ENCODE measurements around the gene MLXIP. TPM values are rescaled to one million over a fixed set of nuclear protein-coding genes. Genes with fewer than 3 reads are reported as not detected.
A peak's percentile ranks its signal among the peaks of the same experiment; 100 is the strongest.

Gene MLXIP
- total RNA-seq, 1 experiment from 2014 or later, result 32.4 TPM

DNA sequence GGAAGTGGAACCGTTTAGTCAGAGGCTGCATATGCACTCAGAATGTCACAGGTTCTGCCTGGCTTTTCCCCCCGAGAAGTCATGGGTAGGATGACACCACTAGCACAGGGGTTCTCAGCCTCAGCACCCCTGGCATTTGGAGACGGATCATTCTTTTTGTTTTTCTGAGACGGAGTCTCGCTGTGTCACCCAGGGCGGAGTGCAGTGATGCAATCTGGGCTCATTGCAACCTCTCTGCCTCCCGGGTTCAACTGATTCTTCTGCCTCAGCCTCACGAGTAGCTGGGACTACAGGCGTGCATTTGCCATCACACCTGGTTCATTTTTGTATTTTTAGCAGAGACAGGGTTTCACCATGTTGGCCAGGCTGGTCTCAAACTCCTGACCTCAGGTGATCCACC is 28.7 kb upstream of the MLXIP start:
- Histone ChIP-seq H3K79me2 (ENCODE audit: insufficient read depth, low read length) (no peaks in the 10 kb centered on the region), H3K79me1 (ENCODE audit: insufficient read depth, low read depth, low read length, poor library complexity, severe bottlenecking) (no peaks in the 10 kb centered on the region), H3K27ac (ENCODE audit: insufficient read length, low read depth, low read length) (no peak overlapping the region), H2BK120ac (ENCODE audit: low read depth, low read length, poor library complexity, severe bottlenecking) (no peak overlapping the region), H3K4me2 (ENCODE audit: insufficient read depth, insufficient read length, low read length) (no peak overlapping the region), H3K18ac (ENCODE audit: insufficient read length, low read depth, low read length) (no peak overlapping the region), H3K9ac (ENCODE audit: extremely low read depth, insufficient read length, low read length) (no peak overlapping the region), H3K27me3 (ENCODE audit: insufficient read depth, low read length) (no peaks in the 10 kb centered on the region), H4K91ac (ENCODE audit: insufficient read length, low read depth, low read length) (no peak overlapping the region), H3K14ac (ENCODE audit: insufficient read depth, low read length) (no peak overlapping the region), H3K23me2 (ENCODE audit: insufficient read length, low read depth, low read length, poor library complexity, severe bottlenecking) (no peaks in the 10 kb centered on the region), H4K20me1 (ENCODE audit: control insufficient read depth, insufficient read depth, insufficient read length) (no peaks in the 10 kb centered on the region), H2BK20ac (ENCODE audit: low read depth, low read length, poor library complexity, severe bottlenecking) (no peak overlapping the region), H3K4me1 (ENCODE audit: insufficient read depth, low read length) (no peaks in the 10 kb centered on the region), H2AK5ac (ENCODE audit: insufficient read length, low read length) (no peak overlapping the region), H3T11ph (ENCODE audit: low read length) (no peak overlapping the region), H2AFZ (ENCODE audit: low read length) (no peak overlapping the region), H3K9me3 (ENCODE audit: control insufficient read depth, low read depth, low read length) (no peaks in the 10 kb centered on the region), H2BK12ac (ENCODE audit: insufficient read length, low read depth, low read length) (no peak overlapping the region), H2BK5ac (ENCODE audit: insufficient read length, low read length) (no peak overlapping the region), H2BK15ac (ENCODE audit: low read depth, low read length) (no peak overlapping the region), H4K5ac (ENCODE audit: insufficient read length, low read depth, low read length) (no peak overlapping the region), H3K23ac (ENCODE audit: insufficient read length, low read depth, low read length) (no peak overlapping the region), H3K56ac (ENCODE audit: insufficient read length, low read depth, low read length) (no peak overlapping the region), H3K4ac (ENCODE audit: low read depth, low read length) (no peak overlapping the region), H4K8ac (replicated peaks; ENCODE audit: insufficient read length, low read depth, low read length) (no peak overlapping the region)
- Mint-ChIP-seq H3K9me3 (no peaks in the 10 kb centered on the region), H3K27me3 (ENCODE audit: low read depth) (no peaks in the 10 kb centered on the region; the same call in 1 of the 2 replicates), H3K36me3 (ENCODE audit: insufficient read depth in 1 of 3, low read depth in 3 of 3) (peaks cover 5 to 38% (median 35%) of the 10 kb centered on the region in 3 experiments; a peak in 6 of 7 replicates), H3K27ac (peak overlapping the region in 2 of 3 experiments; percentile 64; a peak in 3 of 7 replicates), H3K4me1 (peaks cover 0 to 4% of the 10 kb centered on the region in 2 experiments; a peak in 3 of 4 replicates), H3K4me3 (no peak overlapping the region)
- no peak for TF ChIP-seq CTCF (conservative IDR thresholded peaks at IDR 0.05)
- no CpG with 5 or more reads among the region's 9 CpGs for WGBS (ENCODE audit: extremely low coverage, insufficient read length, low lambda C conversion rate)
- DNase-seq, result no peak

Measured in H9 (cell line).